IPS-NIHi7 (cell line): ENCODE measurements around the gene MEGF6.

Source experiments
- DNase-seq: peaks from one replicate; pipeline ENCODE4 v3.0.0; 2012; ENCODE audit warnings: mixed read lengths; ENCODE audit errors: extremely low spot score

MEGF6 gene

DNA sequence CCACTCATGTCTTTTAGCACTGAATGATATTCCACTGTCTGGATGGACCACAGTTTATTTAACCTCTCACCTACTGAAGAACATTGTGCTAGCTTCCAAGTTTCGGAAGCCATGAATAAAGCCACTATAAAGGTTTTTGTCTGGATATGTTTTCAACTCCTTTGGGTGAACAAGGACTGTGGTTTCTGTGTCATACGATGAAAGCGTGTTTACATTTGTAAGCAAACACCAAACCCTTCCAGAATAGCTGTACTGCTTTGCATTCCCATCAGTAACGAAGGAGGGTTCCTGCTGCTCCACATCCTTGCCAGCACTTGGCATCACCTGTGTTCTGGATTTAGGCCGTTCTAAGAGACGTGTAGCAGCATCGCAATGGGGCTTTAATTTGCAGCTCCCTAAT, 167.5 kb downstream of the MEGF6 start:
- DNase-seq, result no peak

- DNase-seq, result no peak
Observed at GRCh38 chr1:3442901-3443300, 168.4 kb downstream of the MEGF6 start.

DNA sequence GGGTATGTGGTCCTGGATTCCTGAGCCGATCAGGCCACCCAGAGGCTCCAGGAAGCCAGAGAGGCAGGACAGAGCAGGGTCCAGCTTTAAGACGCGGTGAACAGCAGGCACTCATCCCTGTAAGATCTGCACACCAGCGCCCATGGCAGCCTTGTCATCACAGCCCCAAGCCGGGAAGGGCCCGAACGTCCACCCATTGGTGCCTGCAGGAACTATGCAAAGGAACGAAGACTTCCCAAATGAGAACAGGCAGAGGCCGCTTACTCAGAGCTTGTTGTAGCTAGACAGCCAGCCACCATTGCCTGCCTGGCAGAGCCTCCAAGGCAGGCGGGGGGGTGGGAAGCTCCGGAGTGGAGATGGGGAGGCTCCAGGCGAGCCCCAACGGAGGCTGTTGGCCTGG, 169.0 kb downstream of the MEGF6 start:
- DNase-seq, result no peak

GRCh38 chr1:3441880-3442279, 169.4 kb downstream of the MEGF6 start:
- no peak for DNase-seq

GRCh38 chr1:3441410-3441847, 169.9 kb downstream of the MEGF6 start:
- DNase-seq, result no peak

DNA sequence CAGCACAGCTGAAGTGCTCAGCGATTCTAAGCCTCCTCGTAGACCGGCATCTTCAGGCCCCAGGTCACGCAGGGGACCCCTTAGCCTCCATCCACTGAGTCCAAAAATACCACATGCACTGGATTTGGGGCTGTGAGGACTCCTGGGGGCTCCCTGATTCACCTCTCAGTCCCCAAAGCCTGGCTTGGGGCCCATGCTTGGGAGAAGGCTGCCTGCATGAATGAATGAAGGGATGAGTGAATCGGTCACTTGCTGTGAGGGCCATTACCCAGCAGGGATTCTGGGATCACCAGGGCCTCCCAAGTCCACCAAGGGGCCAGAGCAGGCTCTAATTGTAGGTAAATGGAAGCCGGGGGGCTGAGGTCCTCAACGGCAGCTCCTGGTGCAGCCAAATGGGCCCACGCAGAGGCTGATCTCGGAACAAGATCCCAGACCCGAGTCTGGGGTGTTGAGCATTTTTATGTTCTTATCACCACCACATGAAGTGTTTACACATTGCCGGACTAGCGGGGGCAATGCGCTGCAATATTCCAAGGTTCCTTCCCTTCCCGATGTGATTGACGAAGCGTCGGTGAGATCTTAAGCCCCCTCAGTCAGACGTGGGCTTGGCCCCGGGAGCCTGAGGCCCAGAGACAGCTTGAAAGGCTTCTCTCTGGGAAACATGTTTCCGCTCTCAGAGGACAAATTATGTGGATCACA, 170.4 kb downstream of the MEGF6 start:
- DNase-seq, result no peak

- DNase-seq, result no peak
Observed at GRCh38 chr1:3440300-3440681, 171.0 kb downstream of the MEGF6 start.
